GM23338 (cell line): ENCODE measurements around the gene MEIOC. TPM values are rescaled to one million over a fixed set of nuclear protein-coding genes. Genes with fewer than 3 reads are reported as not detected.
A peak's percentile ranks its signal among the peaks of the same experiment; 100 is the strongest.
"Not testable (repeated sequence)": the region's sequence is repeated elsewhere in the genome, so short reads cannot be mapped to it uniquely, and the experiment has no call there.

Source experiments
- ATAC-seq: fragments of 200-7000 bp; cut with Tn5 transposase; 3 replicates; pipeline ENCODE4 v1.9.1; 2020
- DNase-seq: peaks from one replicate; pipeline ENCODE4 v3.0.0-alpha.2; 2015; ENCODE audit warnings: low spot score
- H2AFZ ChIP-seq: fragments of 200-600 bp; sonication (generic); 2 replicates; pipeline ENCODE4 v1.8.0; 2016; ENCODE audit warnings: antibody characterized with exemption, mild to moderate bottlenecking, moderate library complexity
- H3F3A ChIP-seq: fragments of 200-600 bp; sonication (generic); replicated peaks from 2 replicates; pipeline ENCODE4 v1.8.0; 2017; ENCODE audit warnings: antibody characterized with exemption, mixed run types, low read depth
- H3K27ac ChIP-seq: fragments of 200-600 bp; sonication (generic); 2 replicates; pipeline ENCODE4 v1.6.1; 2016; ENCODE audit warnings: low read depth
- H3K27me3 ChIP-seq: fragments of 200-600 bp; sonication (generic); 2 replicates; pipeline ENCODE4 v1.8.0; 2016; ENCODE audit warnings: mild to moderate bottlenecking, mixed run types, moderate library complexity; ENCODE audit not compliant: insufficient read depth
- H3K36me3 ChIP-seq: fragments of 200-600 bp; sonication (generic); 2 replicates; pipeline ENCODE4 v1.8.0; 2016; ENCODE audit warnings: mild to moderate bottlenecking; ENCODE audit not compliant: insufficient read depth
- H3K4me1 ChIP-seq: fragments of 200-600 bp; sonication (generic); 2 replicates; pipeline ENCODE4 v1.8.0; 2016; ENCODE audit warnings: mild to moderate bottlenecking, moderate library complexity; ENCODE audit not compliant: insufficient read depth
- H3K4me2 ChIP-seq: fragments of 200-600 bp; sonication (generic); 2 replicates; pipeline ENCODE4 v1.7.1; 2017; ENCODE audit warnings: mixed run types
- H3K4me3 ChIP-seq: fragments of 200-600 bp; sonication (generic); 2 replicates; pipeline ENCODE4 v1.6.1; 2016; ENCODE audit warnings: mixed run types
- H3K79me2 ChIP-seq: fragments of 200-600 bp; sonication (generic); replicated peaks from 2 replicates; pipeline ENCODE4 v1.8.0; 2017; ENCODE audit warnings: mild to moderate bottlenecking; ENCODE audit not compliant: insufficient read depth
- H3K9me2 ChIP-seq: fragments of 200-600 bp; sonication (generic); 2 replicates; pipeline ENCODE4 v1.8.0; 2017; ENCODE audit not compliant: insufficient read depth
- H4K20me1 ChIP-seq: fragments of 200-600 bp; sonication (generic); replicated peaks from 2 replicates; pipeline ENCODE4 v1.8.0; 2017; ENCODE audit warnings: mild to moderate bottlenecking; ENCODE audit not compliant: insufficient read depth
- H3K27ac Mint-ChIP-seq: 2 replicates; pipeline ENCODE4 v1.8.0; 2020; ENCODE audit warnings: inconsistent platforms, mild to moderate bottlenecking, moderate library complexity, mixed read lengths
- H3K27me3 Mint-ChIP-seq: 3 replicates; pipeline ENCODE4 v1.8.0; 2022; ENCODE audit warnings: low read depth, mild to moderate bottlenecking, moderate library complexity, mixed read lengths, inconsistent platforms; ENCODE audit not compliant: insufficient read depth, poor library complexity
- H3K36me3 Mint-ChIP-seq: 3 replicates; pipeline ENCODE4 v1.8.0; 2021; ENCODE audit warnings: low read depth, mild to moderate bottlenecking, inconsistent platforms, moderate library complexity, mixed read lengths
- H3K4me1 Mint-ChIP-seq: 3 replicates; pipeline ENCODE4 v1.8.0; 2020; ENCODE audit warnings: mild to moderate bottlenecking, inconsistent platforms, mixed read lengths
- H3K4me3 Mint-ChIP-seq: 3 replicates; pipeline ENCODE4 v1.8.0; 2021; ENCODE audit warnings: moderate library complexity, mild to moderate bottlenecking, inconsistent platforms, mixed read lengths
- H3K9me3 Mint-ChIP-seq: 3 replicates; pipeline ENCODE4 v1.8.0; 2020; ENCODE audit warnings: moderate library complexity, mild to moderate bottlenecking, inconsistent platforms, mixed read lengths
- CTCF ChIP-seq, 2 experiments: fragments of 200-600 bp in 1 of 2; sonication (generic) in 1 of 2; conservative IDR thresholded peaks; 2 replicates each; pipeline versions ENCODE4 v1.5.1 to v1.6.1; 2016 to 2017; ENCODE audit warnings: antibody characterized with exemption in 2 of 2, low read depth in 2 of 2, mild to moderate bottlenecking in 2 of 2, moderate library complexity in 1 of 2
- EZH2 ChIP-seq: fragments of 200-600 bp; sonication (generic); IDR thresholded peaks from one replicate; pipeline ENCODE4 v1.8.0; 2017; ENCODE audit warnings: antibody characterized with exemption, mild to moderate bottlenecking, low read depth; ENCODE audit not compliant: unreplicated experiment
- EZH2phosphoT487 ChIP-seq: fragments of 200-600 bp; sonication (generic); IDR thresholded peaks from one replicate; pipeline ENCODE4 v1.8.1; 2018; ENCODE audit warnings: antibody characterized with exemption; ENCODE audit not compliant: unreplicated experiment
- JUNB ChIP-seq: IDR thresholded peaks from one replicate; pipeline ENCODE4 v1.6.1; 2016; ENCODE audit warnings: antibody characterized with exemption; ENCODE audit not compliant: unreplicated experiment
- NANOG ChIP-seq: IDR thresholded peaks from 2 replicates; pipeline ENCODE4 v1.6.1; 2016; ENCODE audit warnings: antibody characterized with exemption, borderline replicate concordance
- POLR2AphosphoS5 ChIP-seq: IDR thresholded peaks from 2 replicates; pipeline ENCODE4 v1.6.1; 2016; ENCODE audit warnings: antibody characterized with exemption, low read depth
- STAT1 ChIP-seq: IDR thresholded peaks from one replicate; pipeline ENCODE4 v1.6.1; 2016; ENCODE audit warnings: antibody characterized with exemption; ENCODE audit not compliant: unreplicated experiment
- ZNF114 ChIP-seq: fragments of 250-450 bp; sonication (Bioruptor Pico); IDR thresholded peaks from 2 replicates; pipeline ENCODE4 v1.5.0; 2020; ENCODE audit warnings: mild to moderate bottlenecking, moderate library complexity
- ZNF331 ChIP-seq: fragments of 250-450 bp; sonication (Bioruptor Pico); IDR thresholded peaks from 2 replicates; pipeline ENCODE4 v1.5.0; 2020; ENCODE audit warnings: low read depth, mild to moderate bottlenecking, moderate library complexity
- polyA plus RNA-seq: library from polyadenylated mRNA; unstranded; fragments of >200 nt; fragmentation: Nextera tagmentation; extraction: Ambion mirVana; gene quantifications from 2 replicates; pipeline ENCODE4 v1.2.1, GENCODE V29; 2016
- total RNA-seq: library from RNA; depleted of rRNA; stranded (reverse); fragments of >200 nt; shearing (Covaris generic); gene quantifications from 2 replicates; pipeline ENCODE4 v1.2.3, GENCODE V29; 2014
- TF ChIP-seq, protein P1 (sequence below): IDR thresholded peaks from one replicate; pipeline ENCODE4 v1.6.1; 2018; ENCODE audit warnings: antibody characterized with exemption; ENCODE audit not compliant: unreplicated experiment
- TF ChIP-seq, protein P2 (sequence below): IDR thresholded peaks from 2 replicates; pipeline ENCODE4 v1.6.1; 2016; ENCODE audit warnings: antibody characterized with exemption

MEIOC gene
- total and polyA plus RNA-seq, 2 experiments from 2014 or later, result 2.1 to 23.8 TPM

- not testable (repeated sequence) for H3K4me3 ChIP-seq, H3K36me3 Mint-ChIP-seq, H2AFZ ChIP-seq, H3K4me3 Mint-ChIP-seq, H3K36me3 ChIP-seq, H3K27me3 ChIP-seq, H3K4me1 Mint-ChIP-seq, H3K27ac ChIP-seq, H3K9me2 ChIP-seq, H3F3A ChIP-seq, H3K9me3 Mint-ChIP-seq, DNase-seq, H3K4me1 ChIP-seq, H3K27ac Mint-ChIP-seq, H3K27me3 Mint-ChIP-seq, H3K79me2 ChIP-seq, H3K4me2 ChIP-seq, ATAC-seq, H4K20me1 ChIP-seq
Observed at GRCh38 chr17:44700288-44700687, 44.0 kb downstream of the MEIOC start.

- H3K27ac ChIP-seq, result peak overlapping the region; percentile 61
- H3K27me3 ChIP-seq, result no peaks in the 10 kb centered on the region
- H3K4me1 Mint-ChIP-seq, result peaks cover 5% of the 10 kb centered on the region
- peaks cover 17% of the 10 kb centered on the region for H3K79me2 ChIP-seq
- no peaks in the 10 kb centered on the region for H3K9me3 Mint-ChIP-seq
- H3K27ac Mint-ChIP-seq, result no peak overlapping the region
- H3K4me3 ChIP-seq, result peak overlapping the region; percentile 72
- no peaks in the 10 kb centered on the region; the same call in 1 of the 2 replicates for H3K36me3 ChIP-seq
- no peak overlapping the region for H3K4me3 Mint-ChIP-seq
- no peaks in the 10 kb centered on the region for H3K9me2 ChIP-seq
- peak overlapping the region; percentile 72 for H3K4me2 ChIP-seq
- ATAC-seq (no peak), DNase-seq (no peak)
- H2AFZ ChIP-seq, result peak overlapping the region; percentile 90
- no peaks in the 10 kb centered on the region; the same call in 1 of the 2 replicates for H4K20me1 ChIP-seq
- H3K4me1 ChIP-seq, result peaks cover 8% of the 10 kb centered on the region
- H3K36me3 Mint-ChIP-seq, result peaks cover 4% of the 10 kb centered on the region; the same call in 2 of the 3 replicates
- H3F3A ChIP-seq, result no peaks in the 10 kb centered on the region
- H3K27me3 Mint-ChIP-seq, result peaks cover 3% of the 10 kb centered on the region
- TF ChIP-seq, protein P1, sequence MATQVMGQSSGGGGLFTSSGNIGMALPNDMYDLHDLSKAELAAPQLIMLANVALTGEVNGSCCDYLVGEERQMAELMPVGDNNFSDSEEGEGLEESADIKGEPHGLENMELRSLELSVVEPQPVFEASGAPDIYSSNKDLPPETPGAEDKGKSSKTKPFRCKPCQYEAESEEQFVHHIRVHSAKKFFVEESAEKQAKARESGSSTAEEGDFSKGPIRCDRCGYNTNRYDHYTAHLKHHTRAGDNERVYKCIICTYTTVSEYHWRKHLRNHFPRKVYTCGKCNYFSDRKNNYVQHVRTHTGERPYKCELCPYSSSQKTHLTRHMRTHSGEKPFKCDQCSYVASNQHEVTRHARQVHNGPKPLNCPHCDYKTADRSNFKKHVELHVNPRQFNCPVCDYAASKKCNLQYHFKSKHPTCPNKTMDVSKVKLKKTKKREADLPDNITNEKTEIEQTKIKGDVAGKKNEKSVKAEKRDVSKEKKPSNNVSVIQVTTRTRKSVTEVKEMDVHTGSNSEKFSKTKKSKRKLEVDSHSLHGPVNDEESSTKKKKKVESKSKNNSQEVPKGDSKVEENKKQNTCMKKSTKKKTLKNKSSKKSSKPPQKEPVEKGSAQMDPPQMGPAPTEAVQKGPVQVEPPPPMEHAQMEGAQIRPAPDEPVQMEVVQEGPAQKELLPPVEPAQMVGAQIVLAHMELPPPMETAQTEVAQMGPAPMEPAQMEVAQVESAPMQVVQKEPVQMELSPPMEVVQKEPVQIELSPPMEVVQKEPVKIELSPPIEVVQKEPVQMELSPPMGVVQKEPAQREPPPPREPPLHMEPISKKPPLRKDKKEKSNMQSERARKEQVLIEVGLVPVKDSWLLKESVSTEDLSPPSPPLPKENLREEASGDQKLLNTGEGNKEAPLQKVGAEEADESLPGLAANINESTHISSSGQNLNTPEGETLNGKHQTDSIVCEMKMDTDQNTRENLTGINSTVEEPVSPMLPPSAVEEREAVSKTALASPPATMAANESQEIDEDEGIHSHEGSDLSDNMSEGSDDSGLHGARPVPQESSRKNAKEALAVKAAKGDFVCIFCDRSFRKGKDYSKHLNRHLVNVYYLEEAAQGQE, result no peak
- TF ChIP-seq NANOG (no peak), ZNF331 (no peak), POLR2AphosphoS5 (no peak), CTCF (conservative IDR thresholded peaks at IDR 0.05; ENCODE audit: low read depth in 2 of 2) (no peak), EZH2phosphoT487 (no peak), EZH2 (no peak), ZNF114 (CRISPR knock-in tag) (no peak), STAT1 (no peak), JUNB (no peak)
- TF ChIP-seq, protein P2, sequence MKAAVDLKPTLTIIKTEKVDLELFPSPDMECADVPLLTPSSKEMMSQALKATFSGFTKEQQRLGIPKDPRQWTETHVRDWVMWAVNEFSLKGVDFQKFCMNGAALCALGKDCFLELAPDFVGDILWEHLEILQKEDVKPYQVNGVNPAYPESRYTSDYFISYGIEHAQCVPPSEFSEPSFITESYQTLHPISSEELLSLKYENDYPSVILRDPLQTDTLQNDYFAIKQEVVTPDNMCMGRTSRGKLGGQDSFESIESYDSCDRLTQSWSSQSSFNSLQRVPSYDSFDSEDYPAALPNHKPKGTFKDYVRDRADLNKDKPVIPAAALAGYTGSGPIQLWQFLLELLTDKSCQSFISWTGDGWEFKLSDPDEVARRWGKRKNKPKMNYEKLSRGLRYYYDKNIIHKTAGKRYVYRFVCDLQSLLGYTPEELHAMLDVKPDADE, result no peak
Observed at GRCh38 chr17:44707755-44708400, 51.6 kb downstream of the MEIOC start.
